ENCODE results near the gene NEFH. TPM values are rescaled to one million over a fixed set of nuclear protein-coding genes. Genes with fewer than 3 reads are reported as not detected.

Gene NEFH
- total and polyA plus RNA-seq, 9 donors, result 0.14 to 5.1 (median 3.1) TPM

- Histone ChIP-seq H3K4me3 (ENCODE audit: low read length) (no peak overlapping the region), H3K4me1 (ENCODE audit: control insufficient read depth, insufficient read depth, low read length) (no peaks in the 10 kb centered on the region), H3K9me3 (replicated peaks; ENCODE audit: control insufficient read depth, low read depth, low read length) (no peaks in the 10 kb centered on the region), H3K36me3 (ENCODE audit: control insufficient read depth, insufficient read depth, low read length) (peaks cover 71% of the 10 kb centered on the region), H3K27ac (ENCODE audit: low read length) (no peak overlapping the region), H3K27me3 (ENCODE audit: control insufficient read depth, insufficient read depth, low read length) (no peaks in the 10 kb centered on the region)
- WGBS (ENCODE audit: insufficient coverage), result 94% methylated on average over 3 of the region's 4 CpGs
- no peak for DNase-seq
These were observed 51.4 kb downstream of the NEFH start for GRCh38 chr22:29531419-29531818.

GRCh38 chr22:29536411-29536810 is 56.4 kb downstream of the NEFH start:
- H3K36me3 ChIP-seq (ENCODE audit: control insufficient read depth, insufficient read depth, low read length), result peaks cover 66% of the 10 kb centered on the region
- H3K4me3 ChIP-seq (ENCODE audit: low read length), result no peak overlapping the region
- no peaks in the 10 kb centered on the region for H3K27me3 ChIP-seq (ENCODE audit: control insufficient read depth, insufficient read depth, low read length)

GRCh38 chr22:29539105-29539504 is 59.1 kb downstream of the NEFH start:
- H3K27ac ChIP-seq (ENCODE audit: low read length), result no peak overlapping the region
- H3K9me3 ChIP-seq (replicated peaks; ENCODE audit: control insufficient read depth, low read depth, low read length), result no peaks in the 10 kb centered on the region
- no peak for DNase-seq
- WGBS (ENCODE audit: insufficient coverage), result 68% methylated on average over 2 of the region's 3 CpGs
- peaks cover 61% of the 10 kb centered on the region for H3K36me3 ChIP-seq (ENCODE audit: control insufficient read depth, insufficient read depth, low read length)
- no peaks in the 10 kb centered on the region for H3K4me1 ChIP-seq (ENCODE audit: control insufficient read depth, insufficient read depth, low read length)
- H3K4me3 ChIP-seq (ENCODE audit: low read length), result no peak overlapping the region
- no peaks in the 10 kb centered on the region for H3K27me3 ChIP-seq (ENCODE audit: control insufficient read depth, insufficient read depth, low read length)

More at GRCh38 chr22:29536411-29536810, 56.4 kb downstream of the NEFH start:
- no peak for DNase-seq
- Histone ChIP-seq H3K9me3 (replicated peaks; ENCODE audit: control insufficient read depth, low read depth, low read length) (no peaks in the 10 kb centered on the region), H3K27ac (ENCODE audit: low read length) (no peak overlapping the region), H3K4me1 (ENCODE audit: control insufficient read depth, insufficient read depth, low read length) (no peaks in the 10 kb centered on the region)
- 83% methylated on average over 1 of the region's 3 CpGs for WGBS (ENCODE audit: insufficient coverage)

Other genes starting within 250 kb of the NEFH start
- gene RHBDD3, start 212.2 kb upstream of the NEFH start, total RNA-seq, result 22.4 TPM
- gene RHBDD3, start 212.2 kb upstream of the NEFH start, polyA plus RNA-seq (ENCODE audit: insufficient read depth in 1 of 8, insufficient read length in 8 of 8, low replicate concordance in 1 of 8), result 10 to 100 TPM; 23.1 to 32.9 (median 28.6) TPM
- 111 TPM for gene EWSR1, start 211.9 kb upstream of the NEFH start, total RNA-seq
- gene EWSR1, start 211.9 kb upstream of the NEFH start, polyA plus RNA-seq (ENCODE audit: insufficient read depth in 1 of 8, insufficient read length in 8 of 8, low replicate concordance in 1 of 8), result 100 to 1,000 TPM; 169 to 207 (median 180) TPM
- 2.7 TPM for gene GAS2L1, start 173.6 kb upstream of the NEFH start, total RNA-seq
- gene GAS2L1, start 173.6 kb upstream of the NEFH start, polyA plus RNA-seq (ENCODE audit: insufficient read depth in 1 of 8, insufficient read length in 8 of 8, low replicate concordance in 1 of 8), result 10 to 100 TPM; 10.5 to 15.4 (median 13.4) TPM
- 1.5 TPM for gene RASL10A, start 164.5 kb upstream of the NEFH start, total RNA-seq
- 1 to 10 TPM; 1.7 to 3.5 (median 2.4) TPM for gene RASL10A, start 164.5 kb upstream of the NEFH start, polyA plus RNA-seq (ENCODE audit: insufficient read depth in 1 of 8, insufficient read length in 8 of 8, low replicate concordance in 1 of 8)
- 19.9 TPM for gene AP1B1, start 91.6 kb upstream of the NEFH start, total RNA-seq
- 10 to 100 TPM; 22.5 to 33.6 (median 28.1) TPM for gene AP1B1, start 91.6 kb upstream of the NEFH start, polyA plus RNA-seq (ENCODE audit: insufficient read depth in 1 of 8, insufficient read length in 8 of 8, low replicate concordance in 1 of 8)
- not detected for gene RFPL1, start 41.6 kb upstream of the NEFH start, total RNA-seq
- gene RFPL1, start 41.6 kb upstream of the NEFH start, polyA plus RNA-seq (ENCODE audit: insufficient read depth in 1 of 8, insufficient read length in 8 of 8, low replicate concordance in 1 of 8), result under 1 TPM in 3 of 8 donors, not detected in 5; 0.24 to 0.48 (median 0.33) TPM
- gene THOC5, start 73.5 kb downstream of the NEFH start, total RNA-seq, result 28.4 TPM
- gene THOC5, start 73.5 kb downstream of the NEFH start, polyA plus RNA-seq (ENCODE audit: insufficient read depth in 1 of 8, insufficient read length in 8 of 8, low replicate concordance in 1 of 8), result 10 to 100 TPM; 18.9 to 25.8 (median 21.6) TPM
- 35.8 TPM for gene NIPSNAP1, start 100.9 kb downstream of the NEFH start, total RNA-seq
- gene NIPSNAP1, start 100.9 kb downstream of the NEFH start, polyA plus RNA-seq (ENCODE audit: insufficient read depth in 1 of 8, insufficient read length in 8 of 8, low replicate concordance in 1 of 8), result 10 to 100 TPM; 24.3 to 38.8 (median 32.2) TPM
- 30.1 TPM for gene NF2, start 123.4 kb downstream of the NEFH start, total RNA-seq
- gene NF2, start 123.4 kb downstream of the NEFH start, polyA plus RNA-seq (ENCODE audit: insufficient read depth in 1 of 8, insufficient read length in 8 of 8, low replicate concordance in 1 of 8), result 10 to 100 TPM; 16.9 to 20.5 (median 19.5) TPM
- gene CABP7, start 239.8 kb downstream of the NEFH start, total RNA-seq, result 0.09 TPM
- gene CABP7, start 239.8 kb downstream of the NEFH start, polyA plus RNA-seq (ENCODE audit: insufficient read depth in 1 of 8, insufficient read length in 8 of 8, low replicate concordance in 1 of 8), result under 1 TPM; 0.10 to 0.40 (median 0.16) TPM